Spleen (tissue), 11 donors: Measurements from ENCODE around the gene SERPINI2. TPM values are rescaled to one million over a fixed set of nuclear protein-coding genes. Genes with fewer than 3 reads are reported as not detected.

Experiments
- DNase-seq: peaks from one replicate; pipeline ENCODE4 v3.0.0-alpha.2; 2020
- H3K27ac ChIP-seq, 8 donors: fragments of 200-600 bp; sonication (generic) in 7 of 8; 1 replicate in 4 of 8; 2 replicates in 4 of 8; pipeline versions ENCODE4 v1.5.0 to v1.8.0; 2016 to 2021; ENCODE audit warnings: inconsistent platforms in 4 of 8, mild to moderate bottlenecking in 4 of 8, moderate library complexity in 1 of 8
- H3K27me3 ChIP-seq, 7 donors: fragments of 200-600 bp; sonication (generic) in 6 of 7; replicated peaks in 1 of 7; 1 replicate in 4 of 7; 2 replicates in 3 of 7; pipeline versions ENCODE4 v1.5.0 to v1.8.0; 2016 to 2021; ENCODE audit warnings: inconsistent platforms in 3 of 7, mild to moderate bottlenecking in 1 of 7
- H3K36me3 ChIP-seq, 6 donors: fragments of 200-600 bp; sonication (generic) in 5 of 6; 1 replicate in 4 of 6; 2 replicates in 2 of 6; pipeline versions ENCODE4 v1.5.0 to v1.8.0; 2016 to 2021; ENCODE audit warnings: inconsistent platforms in 2 of 6
- H3K4me1 ChIP-seq, 6 donors: fragments of 200-600 bp; sonication (generic) in 5 of 6; 1 replicate in 3 of 6; 2 replicates in 3 of 6; pipeline versions ENCODE4 v1.5.0 to v1.8.0; 2016 to 2021; ENCODE audit warnings: inconsistent platforms in 3 of 6
- H3K4me3 ChIP-seq, 8 donors: fragments of 200-600 bp; sonication (generic) in 7 of 8; 1 replicate in 4 of 8; 2 replicates in 4 of 8; pipeline versions ENCODE4 v1.5.0 to v1.8.0; 2016 to 2021; ENCODE audit warnings: inconsistent platforms in 4 of 8, mild to moderate bottlenecking in 4 of 8, moderate library complexity in 2 of 8
- H3K9me3 ChIP-seq, 8 donors: fragments of 200-600 bp; sonication (generic) in 7 of 8; 1 replicate in 4 of 8; 2 replicates in 4 of 8; pipeline versions ENCODE4 v1.5.0 to v1.8.0; 2016 to 2021; ENCODE audit warnings: inconsistent platforms in 4 of 8
- CTCF ChIP-seq, 11 experiments: fragments of 200-600 bp in 7 of 11; fragments of 450-650 bp in 4 of 11; sonication (generic) in 4 of 11; IDR thresholded peaks in 8 of 11; conservative IDR thresholded peaks in 3 of 11; 1 replicate in 7 of 11; 2 replicates in 4 of 11; pipeline versions ENCODE4 v1.4.0 to v1.8.0; 2016 to 2021; ENCODE audit warnings: antibody characterized with exemption in 11 of 11, inconsistent platforms in 4 of 11, mild to moderate bottlenecking in 1 of 11
- POLR2A ChIP-seq, 3 donors: fragments of 450-650 bp; IDR thresholded peaks; one replicate each; pipeline ENCODE4 v1.5.1; 2017; ENCODE audit warnings: antibody characterized with exemption in 3 of 3, mild to moderate bottlenecking in 1 of 3
- POLR2AphosphoS5 ChIP-seq, 3 donors: sonication (generic); formaldehyde crosslinking; IDR thresholded peaks; one replicate each; pipeline ENCODE4 v1.5.1; 2017; ENCODE audit warnings: antibody characterized with exemption in 3 of 3
- WGBS, 5 donors: extraction: QIAGEN DNeasy Blood & Tissue Kit in 3 of 5; methylation state at CpG; one replicate each; pipeline versions ENCODE4 v1.1.5 to v1.1.7; 2013 to 2018; 5-methylcytosine and 5-hydroxymethylcytosine counted together
- intact Hi-C: fragments of 100-400 bp; cut with DNase I; formaldehyde crosslinking; loops from one replicate; pipeline ENCODE4 v1.15.0; 2023; ENCODE audit warnings: low total_unique reads
- polyA plus RNA-seq, 3 donors: library from polyadenylated mRNA; stranded (reverse); fragments of 200-250 nt; gene quantifications; one replicate each; pipeline ENCODE4 v1.2.1, GENCODE V29; 2013
- total RNA-seq, 7 donors: library from RNA; depleted of rRNA in 3 of 7; stranded (reverse); fragments of >200 nt in 3 of 7; fragmentation: NEBNext Ultra II Directional in 4 of 7; extraction: Animal tissue kit (Norgen Biotek cat#: 25700) in 4 of 7; gene quantifications; one replicate each; pipeline versions ENCODE4 v1.1.0 to v1.2.1, GENCODE V29; 2016 to 2021
- donor health status: healthy with polysubstance abuse.
- donor health status: DM: no; HTN: no; CAD: no; lungs with moderate emphysema.
- donor health status: DM: no; HTN: no; CAD: no.
- donor health status: Bipolar disorder and iron deficiency.
- donor health status: healthy.
- donor health status: DM: no; HTN: no; CAD: no.
- donor health status: DM: yes; HTN: yes; CAD: no.

The SERPINI2 gene
- total and polyA plus RNA-seq, 10 donors = 0.07 to 3.9 (median 0.32) TPM; not detected in 5

- intact Hi-C loops = no loop called here
- TF ChIP-seq CTCF (IDR thresholded peaks at IDR 0.05 in 8 of 11, conservative IDR thresholded peaks at IDR 0.05 in 3 of 11) (no peak), POLR2AphosphoS5 (IDR thresholded peaks at IDR 0.05) (no peak), POLR2A (IDR thresholded peaks at IDR 0.05) (no peak)
- no peaks in the 10 kb centered on the region for H3K36me3 ChIP-seq
- H3K27me3 ChIP-seq = no peaks in the 10 kb centered on the region
- no peak overlapping the region for H3K4me3 ChIP-seq
- no peaks in the 10 kb centered on the region for H3K9me3 ChIP-seq
- no peaks in the 10 kb centered on the region for H3K4me1 ChIP-seq
- no peak for DNase-seq
- WGBS, 5 donors = 74 to 88% (median 82%) methylated on average over 5 of the region's 5 CpGs
- no peak overlapping the region for H3K27ac ChIP-seq
Measured at GRCh38 chr3:167467848-167468611, 5.8 kb downstream of the SERPINI2 start.

DNA sequence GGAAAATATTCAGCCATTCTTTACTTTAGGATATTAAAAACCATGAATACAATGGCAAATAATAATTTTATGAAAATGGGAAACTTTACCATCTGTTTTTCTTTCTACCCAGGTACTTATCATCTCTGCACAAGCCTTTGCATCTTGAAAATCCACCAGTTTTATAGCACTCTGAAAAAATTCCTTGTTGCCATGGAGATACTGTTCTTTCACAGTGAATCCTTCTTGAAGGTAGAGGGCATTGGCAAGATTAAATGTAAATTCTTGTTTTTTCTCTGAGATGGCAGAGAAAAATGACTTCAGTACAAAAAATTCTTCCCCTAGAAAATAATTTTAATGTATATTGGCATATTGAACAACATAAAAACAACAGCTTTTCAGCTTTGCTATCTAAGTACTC, 6.9 kb downstream of the SERPINI2 start:
- Histone ChIP-seq H3K27ac (no peak overlapping the region), H3K36me3 (no peaks in the 10 kb centered on the region), H3K27me3 (no peaks in the 10 kb centered on the region), H3K4me3 (no peak overlapping the region), H3K4me1 (no peaks in the 10 kb centered on the region), H3K9me3 (no peaks in the 10 kb centered on the region)
- TF ChIP-seq CTCF (IDR thresholded peaks at IDR 0.05 in 8 of 11, conservative IDR thresholded peaks at IDR 0.05 in 3 of 11) = no peak
- TF ChIP-seq POLR2AphosphoS5 (IDR thresholded peaks at IDR 0.05) = no peak
- TF ChIP-seq POLR2A (IDR thresholded peaks at IDR 0.05) = no peak
- intact Hi-C loops = no loop called here
- DNase-seq = no peak

DNA sequence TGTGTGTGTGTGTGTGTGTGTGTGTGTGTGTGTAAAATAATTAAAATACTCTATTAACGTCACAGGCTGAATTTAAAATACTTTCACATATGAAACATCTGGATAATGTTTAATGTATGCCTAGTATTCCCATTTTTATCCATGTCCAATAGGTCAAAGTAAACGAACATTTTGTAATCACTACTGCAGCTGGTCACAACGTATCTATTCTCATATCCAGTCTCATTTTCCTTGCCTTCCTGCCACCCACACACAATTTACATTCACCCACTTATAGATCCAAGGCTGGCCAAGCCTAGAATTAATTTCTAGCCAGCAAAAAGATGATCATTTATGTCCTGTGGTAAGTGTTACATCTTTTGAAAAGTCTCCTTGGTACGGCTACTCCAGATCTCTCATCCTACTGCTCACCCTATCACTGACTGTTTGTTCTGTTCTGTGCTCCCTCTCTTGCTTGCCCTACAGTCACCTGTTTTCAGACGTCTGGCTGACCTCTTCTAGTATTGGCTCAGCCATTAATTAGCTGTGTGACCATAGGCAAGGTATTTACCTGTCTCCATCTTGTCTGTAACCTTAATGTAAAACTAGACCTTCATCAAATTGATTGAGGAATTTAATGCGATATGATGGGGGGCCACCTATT, 17.6 kb downstream of the SERPINI2 start:
- no peak for DNase-seq
- intact Hi-C loops = no loop called here
- Histone ChIP-seq H3K27ac (no peak overlapping the region), H3K4me1 (no peaks in the 10 kb centered on the region), H3K9me3 (no peaks in the 10 kb centered on the region), H3K36me3 (no peaks in the 10 kb centered on the region), H3K27me3 (no peaks in the 10 kb centered on the region), H3K4me3 (no peak overlapping the region)
- 81 to 87% (median 83%) methylated on average over 6 of the region's 6 CpGs for WGBS, 5 donors
- TF ChIP-seq POLR2AphosphoS5 (IDR thresholded peaks at IDR 0.05) (no peak), POLR2A (IDR thresholded peaks at IDR 0.05) (no peak), CTCF (IDR thresholded peaks at IDR 0.05 in 8 of 11, conservative IDR thresholded peaks at IDR 0.05 in 3 of 11) (no peak)

- TF ChIP-seq POLR2AphosphoS5 (IDR thresholded peaks at IDR 0.05) = no peak
- no peak for TF ChIP-seq POLR2A (IDR thresholded peaks at IDR 0.05)
- no peak for TF ChIP-seq CTCF (IDR thresholded peaks at IDR 0.05 in 8 of 11, conservative IDR thresholded peaks at IDR 0.05 in 3 of 11)
- intact Hi-C loops = no loop called here
- 77 to 95% (median 79%) methylated on average over 2 of the region's 2 CpGs for WGBS, 5 donors
- Histone ChIP-seq H3K36me3 (no peaks in the 10 kb centered on the region), H3K4me1 (no peaks in the 10 kb centered on the region), H3K27me3 (no peaks in the 10 kb centered on the region), H3K4me3 (no peak overlapping the region), H3K27ac (no peak overlapping the region), H3K9me3 (no peaks in the 10 kb centered on the region)
- DNase-seq = no peak
Measured at GRCh38 chr3:167453815-167454214, 20.0 kb downstream of the SERPINI2 start.
